ENCODE data around the gene ZNF536.

DNA sequence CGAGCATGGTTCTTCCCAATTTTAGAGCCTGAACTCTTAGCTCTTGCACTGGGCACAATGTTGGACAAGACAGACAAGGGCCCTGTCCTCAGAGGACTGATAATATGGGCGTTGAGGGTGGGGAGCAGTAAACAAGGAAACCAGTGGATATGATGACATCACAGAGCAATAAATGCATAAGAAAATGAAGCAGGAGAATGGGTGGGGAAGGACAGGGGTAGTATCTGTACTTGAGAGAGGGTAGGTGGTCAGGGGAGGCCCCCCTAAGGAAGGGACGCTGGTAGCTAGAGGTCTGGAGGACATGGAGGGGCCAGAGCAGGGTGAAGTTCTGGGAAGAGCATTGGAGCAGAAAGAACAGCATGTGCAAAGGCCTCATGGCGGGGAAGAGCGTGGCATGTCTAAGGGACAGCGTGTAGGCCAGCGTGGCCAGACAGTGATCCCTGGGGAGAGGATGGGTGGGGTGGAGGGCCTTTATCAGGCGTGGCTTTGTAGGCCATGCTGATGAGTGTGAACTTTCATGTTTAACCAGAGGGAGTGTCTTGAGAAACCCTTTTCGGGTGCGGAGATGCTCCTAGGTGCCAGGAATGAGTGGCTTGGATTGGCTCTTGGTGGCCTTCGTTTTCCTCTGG, 15.1 kb upstream of the ZNF536 start:
- TF ChIP-seq CTCF (IDR thresholded peaks at IDR 0.05): no peak
- no peak for TF ChIP-seq POLR2A (IDR thresholded peaks at IDR 0.05)
- no peak for TF ChIP-seq EP300 (IDR thresholded peaks at IDR 0.05)
- no peak for TF ChIP-seq POLR2AphosphoS5 (IDR thresholded peaks at IDR 0.05)

Measured in sigmoid colon (tissue), 4 donors.